ENCODE measurements around the gene EXOC3.

DNA sequence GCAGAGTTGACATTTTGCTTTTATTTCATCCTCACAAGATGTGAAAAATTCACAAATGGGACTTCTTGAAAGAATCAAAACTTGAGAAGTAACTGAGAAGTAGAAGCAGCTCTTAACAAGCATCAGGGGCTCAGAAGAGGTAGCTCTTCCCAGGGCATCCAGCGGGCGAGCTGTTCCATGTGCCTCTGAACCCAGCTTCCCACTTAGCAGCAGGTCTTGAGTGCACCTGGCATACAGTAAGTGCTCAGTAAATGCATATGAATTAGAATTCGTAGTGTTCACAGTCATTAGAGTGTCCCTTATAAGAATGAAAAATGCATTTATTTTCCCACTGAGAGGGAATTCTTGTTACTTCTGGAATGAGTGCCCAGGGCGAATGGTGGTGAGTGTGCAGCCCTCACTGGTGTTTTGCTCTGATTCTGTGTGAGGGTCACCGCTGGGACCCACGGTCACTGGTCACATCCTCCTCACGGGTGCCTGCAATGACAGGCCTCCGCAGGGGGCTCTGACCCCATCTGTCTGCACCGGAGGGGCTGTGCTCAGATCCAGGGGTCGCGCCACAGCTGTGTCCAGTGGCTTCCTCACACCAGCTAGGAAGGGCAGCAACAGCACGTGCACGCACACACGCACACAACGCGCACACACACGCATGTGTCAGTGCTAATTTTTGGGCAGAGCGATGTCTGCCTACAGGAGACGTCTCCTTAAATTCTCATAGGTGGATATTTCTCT is 26.9 kb downstream of the EXOC3 start:
- TF ChIP-seq, protein P1, sequence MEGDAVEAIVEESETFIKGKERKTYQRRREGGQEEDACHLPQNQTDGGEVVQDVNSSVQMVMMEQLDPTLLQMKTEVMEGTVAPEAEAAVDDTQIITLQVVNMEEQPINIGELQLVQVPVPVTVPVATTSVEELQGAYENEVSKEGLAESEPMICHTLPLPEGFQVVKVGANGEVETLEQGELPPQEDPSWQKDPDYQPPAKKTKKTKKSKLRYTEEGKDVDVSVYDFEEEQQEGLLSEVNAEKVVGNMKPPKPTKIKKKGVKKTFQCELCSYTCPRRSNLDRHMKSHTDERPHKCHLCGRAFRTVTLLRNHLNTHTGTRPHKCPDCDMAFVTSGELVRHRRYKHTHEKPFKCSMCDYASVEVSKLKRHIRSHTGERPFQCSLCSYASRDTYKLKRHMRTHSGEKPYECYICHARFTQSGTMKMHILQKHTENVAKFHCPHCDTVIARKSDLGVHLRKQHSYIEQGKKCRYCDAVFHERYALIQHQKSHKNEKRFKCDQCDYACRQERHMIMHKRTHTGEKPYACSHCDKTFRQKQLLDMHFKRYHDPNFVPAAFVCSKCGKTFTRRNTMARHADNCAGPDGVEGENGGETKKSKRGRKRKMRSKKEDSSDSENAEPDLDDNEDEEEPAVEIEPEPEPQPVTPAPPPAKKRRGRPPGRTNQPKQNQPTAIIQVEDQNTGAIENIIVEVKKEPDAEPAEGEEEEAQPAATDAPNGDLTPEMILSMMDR (IDR thresholded peaks at IDR 0.05) = no peak
- TF ChIP-seq POLR2AphosphoS5 (IDR thresholded peaks at IDR 0.05) = no peak

Data from breast epithelium (tissue), 3 donors.